Adipocyte (in vitro differentiated cells): Measurements from ENCODE around the gene NPHP1.
"Not testable (repeated sequence)": the region's sequence is repeated elsewhere in the genome, so short reads cannot be mapped to it uniquely, and the experiment has no call there.

Experiments
- DNase-seq: peaks from one replicate; pipeline ENCODE4 v3.0.0-alpha.2; 2015; ENCODE audit warnings: low read depth
- H3K27me3 ChIP-seq: replicated peaks from 2 replicates; pipeline ENCODE4 v1.7.0; 2013; ENCODE audit warnings: mild to moderate bottlenecking, low read length, moderate library complexity; ENCODE audit not compliant: control insufficient read depth, insufficient read depth
- H3K36me3 ChIP-seq: 2 replicates; pipeline ENCODE4 v1.7.0; 2013; ENCODE audit warnings: low read length, mild to moderate bottlenecking, moderate library complexity; ENCODE audit not compliant: control insufficient read depth, insufficient read depth, severe bottlenecking
- H3K4me1 ChIP-seq: 2 replicates; pipeline ENCODE4 v1.7.0; 2013; ENCODE audit warnings: mild to moderate bottlenecking, low read length, moderate library complexity; ENCODE audit not compliant: control insufficient read depth, insufficient read depth
- H3K4me3 ChIP-seq: 2 replicates; pipeline ENCODE4 v1.7.0; 2013; ENCODE audit warnings: mild to moderate bottlenecking, low read length, moderate library complexity
- H3K9ac ChIP-seq: 2 replicates; pipeline ENCODE4 v1.7.0; 2013; ENCODE audit warnings: mild to moderate bottlenecking, low read length, moderate library complexity
- H3K9me3 ChIP-seq: 2 replicates; pipeline ENCODE4 v1.7.0; 2013; ENCODE audit warnings: mild to moderate bottlenecking, low read length, moderate library complexity; ENCODE audit not compliant: control insufficient read depth

The NPHP1 gene

DNA sequence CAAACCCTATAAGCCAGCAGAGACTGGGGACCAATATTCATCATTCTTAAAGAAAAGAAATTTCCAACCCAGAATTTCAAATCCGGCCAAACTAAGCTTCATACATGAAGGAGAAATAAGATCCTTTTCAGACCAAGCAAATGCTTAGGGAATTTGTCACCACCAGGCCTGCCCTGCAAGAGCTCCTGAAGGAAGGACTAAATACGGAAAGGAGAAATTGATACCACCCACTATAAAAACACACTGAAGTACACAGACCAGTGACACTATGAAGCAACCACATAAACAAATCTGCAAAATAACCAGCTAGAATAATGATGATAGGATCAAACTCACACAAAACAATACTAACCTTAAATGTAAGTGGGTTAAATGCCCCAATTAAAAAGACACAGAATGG lies 22.4 kb downstream of the NPHP1 start:
- Histone ChIP-seq H3K9me3 (peaks cover 13% of the 10 kb centered on the region), H3K4me1 (no peaks in the 10 kb centered on the region), H3K36me3 (no peaks in the 10 kb centered on the region), H3K4me3 (no peak overlapping the region), H3K27me3 (no peaks in the 10 kb centered on the region), H3K9ac (no peak overlapping the region)
- DNase-seq, result no peak

DNA sequence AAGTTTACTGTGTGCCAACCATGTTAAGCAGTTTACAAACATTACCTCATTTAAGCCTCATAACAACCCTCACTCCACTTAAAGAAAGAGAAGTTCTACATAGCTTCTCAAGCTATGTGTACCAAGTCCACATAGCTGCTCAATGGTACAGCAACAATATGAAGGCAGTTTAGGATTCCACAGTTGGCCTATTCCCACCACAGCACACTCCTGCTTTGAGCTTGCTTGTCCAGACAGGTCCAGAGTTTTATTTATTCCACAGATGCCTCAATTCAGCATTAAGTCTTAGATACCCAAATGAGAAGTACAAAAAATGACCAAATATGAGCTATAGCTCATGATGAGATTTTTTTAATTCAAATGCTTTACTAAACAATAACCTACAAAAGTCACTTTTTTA lies 24.8 kb downstream of the NPHP1 start:
- Histone ChIP-seq H3K4me1 (no peaks in the 10 kb centered on the region), H3K9me3 (peaks cover 13% of the 10 kb centered on the region), H3K4me3 (no peak overlapping the region), H3K27me3 (no peaks in the 10 kb centered on the region), H3K9ac (no peak overlapping the region), H3K36me3 (no peaks in the 10 kb centered on the region)
- no peak for DNase-seq

DNA sequence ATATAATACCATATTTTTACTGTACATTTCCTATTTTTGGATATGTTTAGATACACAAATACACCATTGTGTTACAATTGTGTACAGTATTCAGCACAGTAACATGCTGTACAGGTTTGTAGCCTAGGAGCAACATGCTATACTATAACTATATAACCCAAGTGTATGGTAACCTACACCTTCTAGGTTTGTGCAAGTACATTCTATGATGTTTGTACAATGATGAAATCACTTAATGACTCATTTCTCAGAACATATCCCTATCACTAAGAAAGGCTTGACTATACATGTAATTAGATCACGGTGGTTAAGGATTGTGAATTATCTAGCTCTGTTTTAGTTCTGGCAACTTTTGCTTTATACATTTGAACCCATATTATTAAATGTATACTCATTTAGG lies 31.3 kb downstream of the NPHP1 start:
- no peaks in the 10 kb centered on the region for H3K27me3 ChIP-seq
- H3K9ac ChIP-seq, result no peak overlapping the region
- H3K36me3 ChIP-seq, result no peaks in the 10 kb centered on the region
- peak; percentile 55 for DNase-seq
- no peak overlapping the region for H3K4me3 ChIP-seq
- H3K9me3 ChIP-seq, result no peaks in the 10 kb centered on the region
- H3K4me1 ChIP-seq, result no peaks in the 10 kb centered on the region

DNA sequence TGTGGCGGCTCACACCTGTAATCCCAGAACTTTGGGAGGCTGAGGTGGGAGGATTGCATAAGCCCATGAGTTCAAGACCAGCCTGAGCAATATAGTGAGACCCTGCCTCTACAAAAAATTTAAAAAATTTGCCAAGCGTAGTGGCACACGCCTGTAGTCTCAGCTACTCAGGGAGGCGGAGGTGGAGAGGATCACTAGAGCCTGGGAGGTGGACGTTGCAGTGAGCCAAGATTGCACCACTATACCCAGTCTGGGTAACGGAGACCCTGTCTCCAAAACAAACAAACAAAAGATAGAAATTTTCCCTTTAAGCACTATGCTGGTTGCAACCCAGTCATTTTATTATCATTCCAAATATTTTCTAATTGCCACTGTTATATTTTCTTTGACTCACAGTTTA lies 32.3 kb downstream of the NPHP1 start:
- H3K9ac ChIP-seq, result no peak overlapping the region
- no peak for DNase-seq
- no peaks in the 10 kb centered on the region for H3K27me3 ChIP-seq

DNA sequence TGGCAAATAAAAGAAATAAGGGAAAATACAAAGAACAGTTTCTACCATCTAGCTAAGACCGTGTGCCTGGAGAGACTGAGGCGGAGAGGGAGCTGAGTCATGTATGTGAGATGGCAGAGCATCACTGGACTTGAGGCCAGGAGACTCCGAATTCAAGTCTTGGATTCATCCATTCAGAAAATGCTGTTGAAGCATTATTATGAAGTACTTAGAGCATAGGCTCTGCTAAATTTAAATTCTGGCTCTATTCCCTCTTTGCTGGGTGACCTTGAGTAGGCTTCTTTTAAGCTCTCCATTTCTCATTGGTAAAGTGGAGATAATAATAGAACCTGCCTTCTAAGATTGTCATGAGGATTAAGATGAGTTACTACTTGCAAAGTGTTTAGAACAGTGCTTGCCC lies 34.7 kb downstream of the NPHP1 start:
- Histone ChIP-seq H3K4me1 (peaks cover 10% of the 10 kb centered on the region), H3K9me3 (no peaks in the 10 kb centered on the region), H3K27me3 (no peaks in the 10 kb centered on the region), H3K4me3 (no peak overlapping the region), H3K9ac (no peak overlapping the region), H3K36me3 (no peaks in the 10 kb centered on the region)
- no peak for DNase-seq

More for the DNA sequence above, 32.3 kb downstream of the NPHP1 start:
- Histone ChIP-seq H3K4me3 (no peak overlapping the region), H3K9me3 (no peaks in the 10 kb centered on the region), H3K4me1 (no peaks in the 10 kb centered on the region), H3K36me3 (no peaks in the 10 kb centered on the region)

DNA sequence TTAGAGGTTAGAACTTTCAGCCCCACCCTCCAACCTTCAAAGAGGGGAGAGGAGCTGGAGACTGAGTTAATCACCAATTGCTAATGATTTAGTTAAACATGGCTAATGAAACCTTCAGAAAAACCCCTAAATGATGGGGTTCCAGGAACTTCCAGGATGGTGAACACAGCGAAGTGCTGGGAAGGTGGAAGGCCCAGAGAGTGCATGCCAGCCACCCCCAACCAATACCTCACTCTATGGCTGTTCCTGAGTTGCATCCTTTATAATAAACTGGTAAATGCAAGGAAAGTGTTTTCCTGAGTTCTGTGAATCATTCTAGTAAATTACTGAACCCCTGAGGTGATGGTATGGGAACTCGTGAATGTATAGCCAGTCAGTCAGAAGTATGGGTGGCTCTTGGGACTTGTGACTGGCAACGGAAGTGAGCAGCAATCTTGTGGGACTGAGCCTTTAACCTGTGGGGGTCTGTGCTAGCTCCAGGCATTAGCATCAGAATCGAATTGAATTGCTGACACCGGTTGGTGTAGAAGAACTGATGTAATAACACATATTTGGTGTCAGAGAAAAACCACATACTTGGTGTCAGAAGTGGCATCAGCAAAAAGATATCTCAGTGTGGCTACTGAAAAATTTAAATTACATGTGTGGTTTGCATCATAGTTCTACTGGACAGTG lies 37.4 kb downstream of the NPHP1 start:
- no peak for DNase-seq

DNA sequence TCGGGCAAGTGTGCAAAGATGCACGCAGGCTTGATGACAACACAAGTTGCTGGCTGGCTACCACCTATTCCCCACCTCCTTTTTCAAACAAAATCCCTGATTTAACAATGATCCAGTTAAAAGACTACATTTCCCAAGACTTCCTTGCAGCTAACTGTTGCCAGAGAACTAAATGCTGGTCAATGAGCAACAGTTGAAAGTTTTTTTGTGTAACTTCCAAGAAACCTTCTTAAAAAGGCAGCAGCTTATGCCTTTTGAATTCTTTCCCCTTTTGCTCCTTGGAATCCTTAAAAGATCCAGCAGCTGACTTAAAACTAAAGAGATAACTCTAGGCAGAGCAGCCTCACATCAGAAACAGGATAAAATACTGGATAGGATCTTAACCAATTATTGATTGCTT lies 38.5 kb downstream of the NPHP1 start:
- H3K9ac ChIP-seq, result no peak overlapping the region
- no peaks in the 10 kb centered on the region for H3K27me3 ChIP-seq
- DNase-seq, result peak; percentile 4
- no peaks in the 10 kb centered on the region for H3K9me3 ChIP-seq
- H3K4me3 ChIP-seq, result no peak overlapping the region
- H3K4me1 ChIP-seq, result peaks cover 10% of the 10 kb centered on the region
- no peaks in the 10 kb centered on the region for H3K36me3 ChIP-seq

More for the DNA sequence above, 37.4 kb downstream of the NPHP1 start:
- Histone ChIP-seq H3K4me1 (peaks cover 10% of the 10 kb centered on the region), H3K27me3 (no peaks in the 10 kb centered on the region), H3K4me3 (no peak overlapping the region), H3K9me3 (no peaks in the 10 kb centered on the region), H3K9ac (no peak overlapping the region), H3K36me3 (no peaks in the 10 kb centered on the region)

DNA sequence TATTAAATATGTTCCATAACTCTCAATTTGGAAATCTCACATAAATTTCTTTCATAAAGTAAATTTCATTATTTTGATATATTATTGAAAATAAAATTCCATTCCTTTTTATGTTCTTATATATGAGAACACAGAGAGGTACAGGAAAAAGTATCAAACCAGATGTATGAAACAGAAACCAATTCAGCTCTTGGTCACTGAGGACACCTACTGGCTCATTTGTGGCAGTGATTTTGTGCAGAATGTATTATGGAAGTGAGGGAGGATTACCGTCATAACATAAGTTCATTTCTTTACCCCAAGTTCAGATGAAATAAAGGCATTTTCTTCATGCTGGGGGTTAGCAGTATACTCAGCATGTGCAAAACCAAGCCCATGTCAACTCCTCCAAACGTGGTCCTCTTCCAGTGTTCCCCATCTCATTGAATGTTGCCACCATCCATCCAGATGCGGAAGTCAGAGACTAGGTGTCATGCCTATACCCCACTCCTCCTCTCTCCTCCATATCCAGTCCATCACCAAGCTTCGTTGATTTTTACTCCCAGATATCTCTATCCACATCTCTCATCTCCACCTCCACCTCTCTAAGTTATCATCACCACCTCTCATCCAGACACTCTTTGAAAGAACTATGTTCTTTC lies 47.5 kb downstream of the NPHP1 start:
- H3K9me3 ChIP-seq, result peaks cover 17% of the 10 kb centered on the region
- no peak overlapping the region for H3K9ac ChIP-seq
- no peaks in the 10 kb centered on the region for H3K36me3 ChIP-seq
- DNase-seq, result peak; percentile 77
- H3K4me1 ChIP-seq, result peaks cover 9% of the 10 kb centered on the region
- H3K4me3 ChIP-seq, result no peak overlapping the region
- H3K27me3 ChIP-seq, result no peaks in the 10 kb centered on the region

DNA sequence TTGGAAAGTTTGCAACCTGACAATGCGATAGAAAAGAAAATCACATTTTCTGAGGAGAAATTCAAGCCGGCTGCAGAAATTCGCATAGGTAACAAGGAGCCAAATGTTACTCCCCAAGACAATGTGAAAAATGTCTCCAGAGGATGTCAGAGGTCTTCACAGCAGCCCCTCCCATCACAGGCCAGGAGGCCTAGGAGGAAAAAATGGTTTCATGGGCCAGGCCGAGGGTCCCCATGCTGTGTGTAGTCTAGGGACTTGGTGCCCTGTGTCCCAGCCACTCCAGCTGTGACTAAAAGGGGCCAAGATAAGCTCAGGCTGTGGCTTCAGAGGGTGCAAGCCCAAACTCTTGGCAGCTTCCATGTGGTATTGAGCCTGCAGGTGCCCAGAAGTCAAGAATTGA lies 50.0 kb downstream of the NPHP1 start:
- DNase-seq, H3K36me3 ChIP-seq, H3K27me3 ChIP-seq, H3K9ac ChIP-seq: not testable (repeated sequence)
- peaks cover 17% of the 10 kb centered on the region for H3K9me3 ChIP-seq
- H3K4me1 ChIP-seq, result peaks cover 15% of the 10 kb centered on the region
- H3K4me3 ChIP-seq, result peak overlapping the region; percentile 41

DNA sequence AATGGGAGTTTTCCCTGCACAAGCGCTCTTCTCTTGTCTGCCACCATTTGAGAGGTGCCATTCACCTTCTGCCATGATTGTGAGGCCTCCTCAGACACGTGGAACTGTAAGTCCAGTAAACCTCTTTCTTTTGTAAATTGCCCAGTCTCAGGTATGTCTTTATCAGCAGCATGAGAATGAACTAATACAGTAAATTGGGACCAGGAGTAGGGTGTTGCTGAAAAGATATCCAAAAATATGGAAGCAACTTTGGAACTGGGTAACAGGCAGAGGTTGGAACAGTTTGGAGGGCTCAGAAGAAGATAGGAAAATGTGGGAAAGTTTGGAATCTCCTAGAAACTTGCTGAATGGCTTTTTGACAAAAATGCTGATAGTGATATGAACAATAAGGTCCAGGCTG lies 50.6 kb downstream of the NPHP1 start:
- Histone ChIP-seq H3K4me1 (peaks cover 21% of the 10 kb centered on the region), H3K9me3 (peaks cover 17% of the 10 kb centered on the region)
- H3K4me3 ChIP-seq, H3K27me3 ChIP-seq, H3K36me3 ChIP-seq, H3K9ac ChIP-seq, DNase-seq: not testable (repeated sequence)

DNA sequence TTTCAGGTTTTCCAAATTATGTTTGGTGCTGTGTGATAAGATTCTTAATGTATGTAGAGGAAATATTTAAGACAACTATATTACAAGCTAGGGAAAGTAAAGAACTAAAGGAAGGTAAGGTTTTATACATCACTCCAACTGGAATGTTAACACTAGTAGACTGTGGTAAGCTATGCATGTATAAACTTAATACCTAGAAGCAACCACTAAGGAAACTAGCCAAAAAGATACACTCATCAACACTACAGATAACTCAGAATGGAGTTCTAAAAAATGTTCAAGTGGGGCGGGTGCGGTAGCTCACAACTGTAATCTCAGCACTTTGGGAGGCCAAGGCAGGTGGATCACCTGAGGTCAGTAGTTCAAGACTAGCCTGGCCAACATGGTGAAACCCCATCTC lies 51.4 kb downstream of the NPHP1 start:
- H3K4me3 ChIP-seq, result no peak overlapping the region
- no peaks in the 10 kb centered on the region for H3K27me3 ChIP-seq
- H3K9ac ChIP-seq, result no peak overlapping the region
- peaks cover 17% of the 10 kb centered on the region for H3K9me3 ChIP-seq
- no peaks in the 10 kb centered on the region for H3K36me3 ChIP-seq
- no peak for DNase-seq
- peaks cover 23% of the 10 kb centered on the region for H3K4me1 ChIP-seq

DNA sequence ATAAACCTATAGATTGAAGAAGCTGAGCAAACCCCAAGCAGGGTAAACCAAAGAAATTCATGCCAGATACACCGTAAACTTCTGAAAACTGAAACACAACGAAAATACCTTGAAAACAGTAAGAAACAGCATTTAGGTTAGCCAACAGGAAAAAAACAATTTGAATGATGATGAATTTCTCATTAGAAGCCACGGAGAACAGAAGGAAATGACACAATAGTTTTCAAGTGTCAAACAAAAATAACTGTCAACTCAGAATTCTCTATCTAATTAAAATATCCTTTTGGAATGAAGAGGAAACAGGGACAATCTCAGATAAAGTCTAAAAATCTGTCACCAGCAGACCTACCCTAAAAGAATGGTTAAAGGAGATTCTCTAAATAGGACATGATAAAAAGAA lies 51.9 kb downstream of the NPHP1 start:
- H3K9me3 ChIP-seq, result peaks cover 17% of the 10 kb centered on the region
- H3K4me1 ChIP-seq, result peaks cover 23% of the 10 kb centered on the region
- H3K27me3 ChIP-seq, result no peaks in the 10 kb centered on the region
- H3K4me3 ChIP-seq, result no peak overlapping the region
- no peaks in the 10 kb centered on the region for H3K36me3 ChIP-seq
- H3K9ac ChIP-seq, result no peak overlapping the region
- DNase-seq, result no peak
